B cell (primary cell): ENCODE data around the gene KLRC1. TPM values are rescaled to one million over a fixed set of nuclear protein-coding genes. Genes with fewer than 3 reads are reported as not detected.
"Not testable (repeated sequence)": the region's sequence is repeated elsewhere in the genome, so short reads cannot be mapped to it uniquely, and the experiment has no call there.

ENCODE experiments used
- ATAC-seq: fragments of 200-7000 bp; cut with Tn5 transposase; one replicate; pipeline ENCODE4 v1.10.0; 2021; ENCODE audit warnings: low read depth, mild to moderate bottlenecking, moderate number of reproducible peaks, moderate library complexity
- CTCF ChIA-PET: fragments of 350-600 bp; sonication (Branson Sonifier 250); formaldehyde crosslinking; loops from one replicate; lab custom pipeline; 2021; ENCODE audit warnings: antibody characterized with exemption, inconsistent platforms; lab: Charles Lee
- POLR2A ChIA-PET: fragments of 350-600 bp; sonication (Branson Sonifier 250); formaldehyde crosslinking; loops from one replicate; lab custom pipeline; 2021; ENCODE audit warnings: antibody characterized with exemption; lab: Charles Lee
- DNase-seq: peaks from one replicate; pipeline ENCODE4 v3.0.0; 2013
- H2AFZ ChIP-seq: 2 replicates; pipeline ENCODE4 v1.6.1; 2012; ENCODE audit warnings: mild to moderate bottlenecking, low read depth, low read length; ENCODE audit not compliant: insufficient read depth, poor library complexity, severe bottlenecking
- H3K27ac ChIP-seq, 2 donors: 1 replicate in 1 of 2; 2 replicates in 1 of 2; pipeline ENCODE4 v1.5.1; 2012 to 2013; ENCODE audit warnings: low read length in 2 of 2, mild to moderate bottlenecking in 2 of 2, moderate library complexity in 1 of 2
- H3K27me3 ChIP-seq, 4 experiments: fragments of 200-600 bp in 1 of 4; sonication (generic) in 1 of 4; replicated peaks in 1 of 4; 1 replicate in 2 of 4; 2 replicates in 2 of 4; pipeline versions ENCODE4 v1.6.1 to v1.7.0; 2013 to 2016; ENCODE audit warnings: low read length in 3 of 4, mild to moderate bottlenecking in 2 of 4, mixed read lengths in 1 of 4, moderate library complexity in 1 of 4; ENCODE audit not compliant: insufficient read depth in 4 of 4, control insufficient read depth in 3 of 4; ENCODE audit errors: control extremely low read depth in 1 of 4
- H3K36me3 ChIP-seq, 2 experiments: replicated peaks in 1 of 2; 1 replicate in 1 of 2; 2 replicates in 1 of 2; pipeline versions ENCODE4 v1.6.1 to v1.7.1; 2013; ENCODE audit warnings: low read length in 1 of 2; ENCODE audit not compliant: insufficient read depth in 2 of 2, control insufficient read depth in 1 of 2; ENCODE audit errors: control extremely low read depth in 1 of 2, extremely low read depth in 1 of 2
- H3K4me1 ChIP-seq, 2 donors: fragments of 200-600 bp in 1 of 2; sonication (generic) in 1 of 2; 1 replicate in 1 of 2; 2 replicates in 1 of 2; pipeline versions ENCODE4 v1.5.1 to v1.6.1; 2013 to 2017; ENCODE audit warnings: low read length in 2 of 2; ENCODE audit not compliant: control insufficient read depth in 2 of 2, insufficient read depth in 2 of 2
- H3K4me2 ChIP-seq: replicated peaks from 2 replicates; pipeline ENCODE3; 2012; ENCODE audit warnings: mild to moderate bottlenecking, low read depth, low read length; ENCODE audit not compliant: poor library complexity, severe bottlenecking
- H3K4me3 ChIP-seq, 5 experiments: fragments of 200-600 bp in 1 of 5; sonication (generic) in 1 of 5; 1 replicate in 3 of 5; 2 replicates in 2 of 5; pipeline versions ENCODE4 v1.5.1 to v1.7.0; 2011 to 2016; ENCODE audit warnings: low read length in 4 of 5, mild to moderate bottlenecking in 4 of 5, low read depth in 2 of 5, control low read depth in 1 of 5, moderate library complexity in 1 of 5; ENCODE audit not compliant: insufficient read depth in 1 of 5; ENCODE audit errors: control extremely low read depth in 1 of 5, extremely low read depth in 1 of 5
- H3K79me2 ChIP-seq: fragments of 200-600 bp; sonication (generic); one replicate; pipeline ENCODE4 v1.6.0; 2016; ENCODE audit warnings: low read length; ENCODE audit not compliant: control insufficient read depth, insufficient read depth
- H3K9ac ChIP-seq: fragments of 200-600 bp; sonication (generic); 2 replicates; pipeline ENCODE4 v1.6.1; 2017; ENCODE audit warnings: mild to moderate bottlenecking, low read length, moderate library complexity
- H3K9me3 ChIP-seq, 3 donors: one replicate each; pipeline versions ENCODE4 v1.6.1 to v1.7.1; 2013; ENCODE audit warnings: low read length in 2 of 3; ENCODE audit not compliant: control insufficient read depth in 2 of 3, insufficient read depth in 1 of 3; ENCODE audit errors: control extremely low read depth in 1 of 3
- H4K20me1 ChIP-seq: 2 replicates; pipeline ENCODE4 v1.6.0; 2012; ENCODE audit warnings: mild to moderate bottlenecking, low read length; ENCODE audit not compliant: insufficient read depth, control insufficient read depth, poor library complexity, severe bottlenecking
- H3K27ac Mint-ChIP-seq: one replicate; pipeline ENCODE4 v1.8.0; 2021; ENCODE audit warnings: mixed read lengths
- H3K27me3 Mint-ChIP-seq: one replicate; pipeline ENCODE4 v1.8.0; 2021; ENCODE audit warnings: mixed read lengths
- H3K4me1 Mint-ChIP-seq: one replicate; pipeline ENCODE4 v1.8.0; 2021; ENCODE audit warnings: mixed read lengths
- H3K4me3 Mint-ChIP-seq: one replicate; pipeline ENCODE4 v1.8.0; 2021; ENCODE audit warnings: mixed read lengths
- H3K9me3 Mint-ChIP-seq: one replicate; pipeline ENCODE4 v1.8.0; 2022; ENCODE audit warnings: mixed read lengths; ENCODE audit not compliant: insufficient read depth
- EZH2 ChIP-seq: IDR thresholded peaks from 2 replicates; pipeline ENCODE4 v1.6.1; 2012; ENCODE audit warnings: borderline replicate concordance, low read depth, mild to moderate bottlenecking, moderate library complexity, low read length; ENCODE audit not compliant: insufficient read depth, poor library complexity, severe bottlenecking
- WGBS: methylation state at CpG from one replicate; pipeline ENCODE4 v1.1.5; 2013; ENCODE audit warnings: missing lambda C conversion rate; ENCODE audit not compliant: insufficient coverage; 5-methylcytosine and 5-hydroxymethylcytosine counted together
- intact Hi-C: fragments of 100-400 bp; cut with micrococcal nuclease; formaldehyde crosslinking; loops from one replicate; pipeline ENCODE4 v1.10.0; 2022
- polyA plus RNA-seq: library from polyadenylated mRNA; depleted of rRNA; stranded (reverse); fragments of >200 nt; gene quantifications from 2 replicates; pipeline ENCODE4 v1.2.3, GENCODE V29; 2012
- total RNA-seq, 2 donors: library from RNA; stranded (reverse); fragments of 120-200 nt in 1 of 2; gene quantifications; 1 replicate in 1 of 2; 2 replicates in 1 of 2; pipeline versions ENCODE4 v1.2.3 to v1.2.4, GENCODE V29; 2013 to 2022
- TF ChIP-seq, protein P1 (sequence below): fragments of 200-600 bp; IDR thresholded peaks from one replicate; pipeline ENCODE4 v1.8.0; 2022; ENCODE audit warnings: antibody characterized with exemption, mild to moderate bottlenecking

The KLRC1 gene
- total and polyA plus RNA-seq, 2 donors (not counting 1 experiment from before 2014, with no cell fraction given), result not detected

DNA sequence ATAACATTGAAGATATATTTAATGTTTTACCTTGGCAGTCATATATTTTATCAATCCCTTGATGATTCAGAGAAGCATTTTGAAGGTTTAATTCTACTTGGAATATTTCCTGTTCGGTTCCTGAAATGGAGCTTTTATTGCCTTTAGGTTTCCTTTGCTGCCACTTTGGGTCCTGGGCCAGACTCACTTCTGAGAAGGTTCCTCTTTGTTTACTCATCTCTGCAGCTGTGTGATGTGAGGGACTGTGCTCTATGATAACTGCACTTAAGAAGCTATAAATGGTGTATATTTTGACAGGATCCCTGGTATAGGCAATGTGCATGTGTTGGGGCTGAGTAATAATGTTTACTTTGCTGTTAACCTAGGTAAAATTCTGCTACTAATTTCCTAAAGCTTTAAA lies 32.8 kb downstream of the KLRC1 start, which contains the start of gene KLRC3:
Gene KLRC3, minus strand, starts transcription at position 262 of the 400 bp plus-strand sequence. Its CDS starts 45 bp downstream, at position 217.
- H3K27me3 Mint-ChIP-seq, DNase-seq, H3K9me3 Mint-ChIP-seq, H3K4me3 Mint-ChIP-seq, H3K36me3 ChIP-seq, H3K9ac ChIP-seq, CTCF ChIA-PET, H3K4me2 ChIP-seq, H3K4me1 Mint-ChIP-seq, intact Hi-C loops, ATAC-seq, H4K20me1 ChIP-seq, H3K4me3 ChIP-seq, H3K79me2 ChIP-seq, H3K27me3 ChIP-seq, H3K27ac ChIP-seq, H3K27ac Mint-ChIP-seq, H3K9me3 ChIP-seq, POLR2A ChIA-PET, H2AFZ ChIP-seq, H3K4me1 ChIP-seq: not testable (repeated sequence)
- WGBS, result no CpG with 5 or more reads among the region's 1 CpG

DNA sequence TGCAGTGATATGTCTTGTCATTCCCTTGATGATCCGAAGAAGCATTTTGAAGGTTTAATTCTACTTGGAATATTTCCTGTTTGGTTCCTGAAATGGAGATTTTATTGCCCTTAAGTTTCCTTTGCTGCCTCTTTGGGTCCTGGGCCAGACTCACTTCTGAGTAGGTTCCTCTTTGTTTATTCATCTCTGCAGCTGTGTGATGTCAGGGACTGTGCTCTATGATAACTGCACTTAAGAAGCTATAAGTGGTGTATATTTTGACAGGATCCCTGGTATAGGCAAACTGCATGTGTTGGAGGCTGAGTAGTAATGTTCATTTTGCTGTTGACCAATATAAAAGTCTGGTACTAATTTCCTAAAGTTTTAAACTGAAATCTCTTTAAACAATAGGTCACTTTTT lies 43.8 kb downstream of the KLRC1 start, which contains the start of gene KLRC4:
Gene KLRC4, minus strand, starts transcription at position 366 of the 400 bp plus-strand sequence. Its CDS starts 182 bp downstream, at position 184.
- Histone ChIP-seq H3K4me1 (peaks cover 10% of the 10 kb centered on the region in 2 donors), H3K27me3 (no peaks in the 10 kb centered on the region), H3K9me3 (peaks cover 0 to 3% (median 0%) of the 10 kb centered on the region in 3 donors), H3K4me3 (no peak within 1 kb of the TSS), H3K27ac (no peak within 1 kb of the TSS), H3K9ac (no peak within 1 kb of the TSS), H4K20me1 (no peaks in the 10 kb centered on the region), H3K4me2 (no peak within 1 kb of the TSS), H2AFZ (no peak within 1 kb of the TSS), H3K36me3 (no peaks in the 10 kb centered on the region), H3K79me2 (no peaks in the 10 kb centered on the region)
- Mint-ChIP-seq H3K27ac (no peak within 1 kb of the TSS), H3K9me3 (no peaks in the 10 kb centered on the region), H3K4me1 (peaks cover 7% of the 10 kb centered on the region), H3K27me3 (peaks cover 7% of the 10 kb centered on the region), H3K4me3 (no peak within 1 kb of the TSS)
- POLR2A ChIA-PET, result no interaction called here
- intact Hi-C loops, result no loop called here
- CTCF ChIA-PET, result no interaction called here
- ATAC-seq (no peak), DNase-seq (no peak)
- WGBS, result 0% methylated on average over 1 of the region's 1 CpG
- no peak for TF ChIP-seq EZH2
- TF ChIP-seq, protein P1, sequence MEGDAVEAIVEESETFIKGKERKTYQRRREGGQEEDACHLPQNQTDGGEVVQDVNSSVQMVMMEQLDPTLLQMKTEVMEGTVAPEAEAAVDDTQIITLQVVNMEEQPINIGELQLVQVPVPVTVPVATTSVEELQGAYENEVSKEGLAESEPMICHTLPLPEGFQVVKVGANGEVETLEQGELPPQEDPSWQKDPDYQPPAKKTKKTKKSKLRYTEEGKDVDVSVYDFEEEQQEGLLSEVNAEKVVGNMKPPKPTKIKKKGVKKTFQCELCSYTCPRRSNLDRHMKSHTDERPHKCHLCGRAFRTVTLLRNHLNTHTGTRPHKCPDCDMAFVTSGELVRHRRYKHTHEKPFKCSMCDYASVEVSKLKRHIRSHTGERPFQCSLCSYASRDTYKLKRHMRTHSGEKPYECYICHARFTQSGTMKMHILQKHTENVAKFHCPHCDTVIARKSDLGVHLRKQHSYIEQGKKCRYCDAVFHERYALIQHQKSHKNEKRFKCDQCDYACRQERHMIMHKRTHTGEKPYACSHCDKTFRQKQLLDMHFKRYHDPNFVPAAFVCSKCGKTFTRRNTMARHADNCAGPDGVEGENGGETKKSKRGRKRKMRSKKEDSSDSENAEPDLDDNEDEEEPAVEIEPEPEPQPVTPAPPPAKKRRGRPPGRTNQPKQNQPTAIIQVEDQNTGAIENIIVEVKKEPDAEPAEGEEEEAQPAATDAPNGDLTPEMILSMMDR, result no peak
